Tibial artery (tissue), 4 donors: ENCODE data around the gene TLCD2.

Experiments used
- DNase-seq, 2 donors: peaks; one replicate each; pipeline ENCODE4 v3.0.0-alpha.2; 2019
- H3K27ac ChIP-seq, 2 donors: fragments of 200-600 bp; sonication (generic) in 1 of 2; 1 replicate in 1 of 2; 2 replicates in 1 of 2; pipeline ENCODE4 v1.5.1; 2018 to 2019; ENCODE audit warnings: mild to moderate bottlenecking in 1 of 2
- H3K27me3 ChIP-seq, 2 donors: fragments of 200-600 bp; sonication (generic) in 1 of 2; one replicate each; pipeline versions ENCODE4 v1.5.1 to v1.6.0; 2016 to 2019
- H3K36me3 ChIP-seq, 3 donors: fragments of 200-600 bp; sonication (generic) in 2 of 3; one replicate each; pipeline ENCODE4 v1.5.1; 2016 to 2019; ENCODE audit warnings: mild to moderate bottlenecking in 2 of 3
- H3K4me1 ChIP-seq, 4 donors: fragments of 200-600 bp; sonication (generic) in 2 of 4; 1 replicate in 3 of 4; 2 replicates in 1 of 4; pipeline ENCODE4 v1.5.1; 2016 to 2019
- H3K4me3 ChIP-seq, 2 donors: fragments of 200-600 bp; sonication (generic) in 1 of 2; 1 replicate in 1 of 2; 2 replicates in 1 of 2; pipeline ENCODE4 v1.5.1; 2018 to 2019; ENCODE audit warnings: mild to moderate bottlenecking in 2 of 2
- H3K9me3 ChIP-seq, 3 donors: fragments of 200-600 bp; sonication (generic) in 1 of 3; one replicate each; pipeline ENCODE4 v1.5.1; 2016 to 2019
- CTCF ChIP-seq, 2 experiments: fragments of 200-600 bp in 1 of 2; fragments of 450-650 bp in 1 of 2; IDR thresholded peaks; one replicate each; pipeline ENCODE4 v1.5.1; 2017 to 2019; ENCODE audit warnings: antibody characterized with exemption in 2 of 2, mild to moderate bottlenecking in 1 of 2, moderate library complexity in 1 of 2
- intact Hi-C: fragments of 100-400 bp; cut with DNase I; formaldehyde crosslinking; loops from one replicate; pipeline ENCODE4 v1.15.0; 2023; ENCODE audit warnings: low total_unique reads

Gene TLCD2

GRCh38 chr17:1732833-1733321 is 22.7 kb upstream of the TLCD2 start:
- Histone ChIP-seq H3K4me3 (no peak overlapping the region), H3K9me3 (no peaks in the 10 kb centered on the region), H3K27me3 (no peaks in the 10 kb centered on the region), H3K27ac (no peak overlapping the region), H3K36me3 (peaks cover 28 to 95% (median 73%) of the 10 kb centered on the region in 3 donors), H3K4me1 (peaks cover 0 to 23% (median 9%) of the 10 kb centered on the region in 4 donors)
- DNase-seq: no peak
- intact Hi-C loops: no loop called here
- TF ChIP-seq CTCF (IDR thresholded peaks at IDR 0.05): no peak

- Histone ChIP-seq H3K36me3 (peaks cover 30 to 95% (median 73%) of the 10 kb centered on the region in 3 donors), H3K4me3 (no peak overlapping the region), H3K9me3 (no peaks in the 10 kb centered on the region), H3K27me3 (no peaks in the 10 kb centered on the region), H3K4me1 (peaks cover 0 to 29% (median 10%) of the 10 kb centered on the region in 4 donors), H3K27ac (no peak overlapping the region)
- TF ChIP-seq CTCF (IDR thresholded peaks at IDR 0.05): no peak
- intact Hi-C loops: no loop called here
- peak in 1 of 2 donors; percentile 60 for DNase-seq
These were observed 22.2 kb upstream of the TLCD2 start for GRCh38 chr17:1732241-1732832.

- Histone ChIP-seq H3K4me1 (peaks cover 0 to 33% (median 11%) of the 10 kb centered on the region in 4 donors), H3K4me3 (no peak overlapping the region), H3K27ac (peak overlapping the region; percentile 62 to 71), H3K36me3 (peaks cover 27 to 95% (median 80%) of the 10 kb centered on the region in 3 donors), H3K27me3 (no peaks in the 10 kb centered on the region), H3K9me3 (no peaks in the 10 kb centered on the region)
- no peak for TF ChIP-seq CTCF (IDR thresholded peaks at IDR 0.05)
- intact Hi-C loops: no loop called here
- no peak for DNase-seq
These were observed 21.0 kb upstream of the TLCD2 start for GRCh38 chr17:1731194-1731506.

GRCh38 chr17:1730326-1731193 is 20.4 kb upstream of the TLCD2 start:
- intact Hi-C loops: no loop called here
- H3K9me3 ChIP-seq: no peaks in the 10 kb centered on the region
- peaks cover 27 to 92% (median 78%) of the 10 kb centered on the region in 3 donors for H3K36me3 ChIP-seq
- H3K4me3 ChIP-seq: peak overlapping the region; percentile 1 to 8
- DNase-seq: peak; percentile 88 to 90
- no peaks in the 10 kb centered on the region for H3K27me3 ChIP-seq
- TF ChIP-seq CTCF (IDR thresholded peaks at IDR 0.05): no peak
- peaks cover 0 to 37% (median 11%) of the 10 kb centered on the region in 4 donors for H3K4me1 ChIP-seq
- H3K27ac ChIP-seq: peak overlapping the region; percentile 62 to 71

- H3K36me3 ChIP-seq: peaks cover 27 to 86% (median 72%) of the 10 kb centered on the region in 3 donors
- H3K27ac ChIP-seq: peak overlapping the region; percentile 62 to 71
- H3K4me3 ChIP-seq: peak overlapping the region; percentile 1 to 8
- intact Hi-C loops: loop anchor here (10.0 kb wide), 1 partner anchor 105 kb away; the partner anchor contains the start of gene RPA1
- H3K27me3 ChIP-seq: no peaks in the 10 kb centered on the region
- H3K9me3 ChIP-seq: no peaks in the 10 kb centered on the region
- DNase-seq: no peak
- no peak for TF ChIP-seq CTCF (IDR thresholded peaks at IDR 0.05)
- peaks cover 0 to 43% (median 18%) of the 10 kb centered on the region in 4 donors for H3K4me1 ChIP-seq
These were observed 19.8 kb upstream of the TLCD2 start for GRCh38 chr17:1729966-1730325.
